ENCODE data around the gene TOLLIP. TPM values are rescaled to one million over a fixed set of nuclear protein-coding genes. Genes with fewer than 3 reads are reported as not detected.

The TOLLIP gene
- total and polyA plus RNA-seq, 2 of the 8 experiments (the other 6 are each of a cell fraction or from before 2014, with no cell fraction given), result 23.7 to 34.7 TPM

GRCh38 chr11:1254733-1255132 is 54.7 kb downstream of the TOLLIP start:
- no peaks in the 10 kb centered on the region for H3K36me3 ChIP-seq (ENCODE audit: control insufficient read depth in 2 of 4, insufficient read depth in 4 of 4, low read length in 3 of 4)
- no peak overlapping the region for H3K18ac ChIP-seq (ENCODE audit: extremely low read depth, low read length)
- H3K4me2 ChIP-seq (ENCODE audit: insufficient read depth in 1 of 2, low read depth in 2 of 2, low read length in 2 of 2), result no peak overlapping the region
- WGBS, 2 experiments (ENCODE audit: extremely low coverage in 1 of 2, insufficient coverage in 1 of 2, insufficient read length in 1 of 2, insufficient replicate concordance in 2 of 2, low coverage in 1 of 2, low lambda C conversion rate in 2 of 2, missing lambda C conversion rate in 1 of 2), result 97% methylated on average over 12 of the region's 19 CpGs; no CpG with 5 or more reads in 1 of the 2 experiments
- no peak overlapping the region for H2AFZ ChIP-seq (ENCODE audit: low read length)
- no peaks in the 10 kb centered on the region for H3K27me3 ChIP-seq (replicated peaks in 1 of 4; ENCODE audit: control insufficient read depth in 3 of 4, extremely low read depth in 1 of 4, insufficient read depth in 3 of 4, low read length in 3 of 4)
- H3K9ac ChIP-seq (replicated peaks in 1 of 4; ENCODE audit: extremely low read depth in 1 of 4, low read depth in 3 of 4, low read length in 3 of 4), result no peak overlapping the region
- peaks cover 0 to 3% (median 0%) of the 10 kb centered on the region in 4 experiments; a peak in 2 of 7 replicates for H3K4me1 ChIP-seq (replicated peaks in 1 of 4; ENCODE audit: control insufficient read depth in 3 of 4, insufficient read depth in 4 of 4, low read length in 3 of 4)
- no peaks in the 10 kb centered on the region for H3K79me1 ChIP-seq (ENCODE audit: low read depth, low read length)
- no peak overlapping the region for H3K4ac ChIP-seq (replicated peaks; ENCODE audit: insufficient read length, low read depth, low read length)
- no peaks in the 10 kb centered on the region for H4K20me1 ChIP-seq (replicated peaks in 1 of 2; ENCODE audit: control insufficient read depth in 1 of 2, insufficient read depth in 2 of 2, low read length in 2 of 2)
- H3K9me3 ChIP-seq (ENCODE audit: insufficient read depth in 2 of 2, low read depth in 1 of 2, low read length in 1 of 2), result peaks cover 17 to 46% of the 10 kb centered on the region in 2 experiments
- no peaks in the 10 kb centered on the region for H3K23me2 ChIP-seq (ENCODE audit: low read depth, low read length)
- CTCF ChIA-PET (ENCODE audit: partially characterized antibody), result no interaction called here
- H2BK5ac ChIP-seq (ENCODE audit: low read depth, low read length), result no peak overlapping the region
- H3K23ac ChIP-seq (ENCODE audit: insufficient read length), result no peak overlapping the region
- H2BK15ac ChIP-seq (ENCODE audit: low read length), result no peak overlapping the region
- FAIRE-seq (no peak), DNase-seq (ENCODE audit: low read depth in 1 of 2, low spot score in 2 of 2) (no peak)
- H2BK20ac ChIP-seq (ENCODE audit: low read length), result no peak overlapping the region
- no peak for TF ChIP-seq SP2 (IDR thresholded peaks at IDR 0.05; ENCODE audit: low read length)
- TF ChIP-seq RFX5 (IDR thresholded peaks at IDR 0.05; ENCODE audit: borderline replicate concordance, low read depth, low read length), result no peak
- no peak for TF ChIP-seq POLR2AphosphoS5 (IDR thresholded peaks at IDR 0.05; ENCODE audit: low read depth, low read length)
- no peak for TF ChIP-seq SIRT6 (IDR thresholded peaks at IDR 0.05; ENCODE audit: low read length)
- H4K91ac ChIP-seq (replicated peaks; ENCODE audit: insufficient read length, low read length), result no peak overlapping the region
- no peak overlapping the region for H4K8ac ChIP-seq (ENCODE audit: extremely low read depth, insufficient read depth, low read length)
- POLR2A ChIA-PET (ENCODE audit: partially characterized antibody), result no interaction called here
- no peak overlapping the region for H2AK5ac ChIP-seq (ENCODE audit: low read depth, low read length)
- H4K5ac ChIP-seq (ENCODE audit: insufficient read length, low read depth, low read length), result no peak overlapping the region
- H2BK12ac ChIP-seq (ENCODE audit: low read depth, low read length), result no peak overlapping the region
- no peak overlapping the region for H3K14ac ChIP-seq (ENCODE audit: insufficient read length)
- no peak overlapping the region for H3K4me3 ChIP-seq (ENCODE audit: extremely low read depth in 1 of 4, insufficient read depth in 2 of 4, low read depth in 3 of 4, low read length in 4 of 4)
- H2BK120ac ChIP-seq (replicated peaks; ENCODE audit: low read depth, low read length), result no peak overlapping the region
- H3K56ac ChIP-seq (replicated peaks; ENCODE audit: insufficient read length, low read depth, low read length), result no peak overlapping the region
- no peak overlapping the region for H3K27ac ChIP-seq (ENCODE audit: low read depth, low read length)
- H3K79me2 ChIP-seq (ENCODE audit: control insufficient read depth in 1 of 2, insufficient read depth in 2 of 2, low read length in 2 of 2), result no peaks in the 10 kb centered on the region
